NCI-H128 (cell line): ENCODE measurements around the gene TLE1.
"Not testable (repeated sequence)": the region's sequence is repeated elsewhere in the genome, so short reads cannot be mapped to it uniquely, and the experiment has no call there.

Experiments
- DNase-seq: peaks from one replicate; lab custom pipeline; 2025; ENCODE audit not compliant: unreplicated experiment; lab: John Stamatoyannopoulos, UW

The TLE1 gene

DNA sequence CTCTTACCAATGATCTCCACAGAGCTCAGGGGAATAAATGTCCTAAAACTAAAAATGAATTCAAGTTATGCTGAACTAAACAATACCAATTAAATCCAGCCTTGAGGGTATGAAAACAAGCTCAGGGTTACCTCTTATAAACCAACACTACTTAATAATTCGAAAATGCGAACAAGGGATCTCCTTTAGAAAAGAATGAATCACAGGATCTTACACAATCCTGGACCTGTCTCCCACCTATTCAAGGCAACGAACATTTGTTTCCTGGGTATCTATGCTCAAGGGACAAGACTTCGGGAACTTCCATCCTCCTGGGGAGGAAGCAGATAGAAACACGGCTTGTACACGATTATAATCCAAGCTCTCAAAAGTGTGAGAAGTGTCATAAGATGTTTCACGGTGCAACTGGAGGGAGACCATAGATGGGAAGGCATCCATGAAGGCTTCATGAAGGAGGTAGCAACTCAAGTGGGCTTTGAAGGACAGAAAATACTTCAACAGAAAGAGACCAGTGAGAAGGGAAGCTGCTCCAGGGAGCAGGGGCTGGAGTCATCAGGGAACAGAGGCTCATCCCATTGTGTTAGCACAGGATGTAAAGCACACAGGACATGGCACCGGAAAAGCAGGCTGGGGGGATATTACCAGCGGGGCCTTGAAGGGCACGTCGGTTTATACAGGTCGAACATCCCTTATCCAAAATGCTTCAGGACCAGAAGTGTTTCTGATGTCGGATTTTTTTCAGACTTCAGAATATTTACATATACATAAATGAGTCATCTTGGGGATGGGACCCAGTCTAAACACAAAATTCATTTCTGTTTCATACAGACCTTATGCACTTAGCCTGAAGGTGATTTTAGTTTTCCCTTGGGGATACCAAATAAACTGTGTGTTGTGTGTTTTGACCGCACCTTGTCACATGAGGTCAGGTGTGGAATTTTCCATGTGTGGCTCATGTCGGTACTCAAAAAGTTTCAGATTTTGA, 87.4 kb downstream of the TLE1 start:
- DNase-seq, result no peak

DNA sequence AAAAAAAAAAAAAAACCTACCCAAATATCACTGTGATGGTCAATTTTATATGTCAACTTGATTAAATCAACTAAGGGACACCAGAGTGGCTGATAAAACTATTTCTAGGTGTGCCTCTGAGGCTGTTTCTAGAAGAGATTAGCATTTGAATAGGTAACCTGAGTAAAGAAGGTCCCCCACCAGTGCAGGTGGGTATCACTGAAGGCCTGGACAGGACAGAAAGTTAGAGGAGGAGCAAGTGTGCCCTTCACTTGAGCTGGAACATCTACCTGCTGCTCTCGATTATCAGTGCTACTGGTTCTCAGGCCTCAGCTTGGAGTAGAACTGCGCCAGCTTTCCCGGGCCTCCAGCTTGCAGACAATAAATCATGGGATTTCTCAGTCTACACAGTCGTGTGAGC, 88.7 kb downstream of the TLE1 start:
- DNase-seq, result no peak

DNA sequence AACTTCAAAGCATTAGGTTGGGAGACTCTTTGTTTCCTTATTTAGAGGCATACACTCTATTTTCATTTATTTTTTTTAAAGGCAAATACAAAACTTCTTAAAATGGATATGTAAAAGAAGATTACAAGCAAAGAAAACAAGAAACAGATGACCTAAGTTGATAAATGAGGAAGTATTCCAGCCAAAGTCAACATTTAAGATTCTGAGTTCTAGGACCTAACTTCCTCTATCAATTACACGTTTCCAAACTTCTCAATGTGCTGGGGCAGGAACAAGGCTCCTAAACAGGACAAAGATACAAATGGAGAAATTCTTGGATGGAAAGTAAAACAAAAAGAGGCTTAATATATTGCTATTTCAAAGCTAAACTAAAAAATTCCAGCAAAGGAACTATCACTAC, 89.5 kb downstream of the TLE1 start:
- no peak for DNase-seq

DNA sequence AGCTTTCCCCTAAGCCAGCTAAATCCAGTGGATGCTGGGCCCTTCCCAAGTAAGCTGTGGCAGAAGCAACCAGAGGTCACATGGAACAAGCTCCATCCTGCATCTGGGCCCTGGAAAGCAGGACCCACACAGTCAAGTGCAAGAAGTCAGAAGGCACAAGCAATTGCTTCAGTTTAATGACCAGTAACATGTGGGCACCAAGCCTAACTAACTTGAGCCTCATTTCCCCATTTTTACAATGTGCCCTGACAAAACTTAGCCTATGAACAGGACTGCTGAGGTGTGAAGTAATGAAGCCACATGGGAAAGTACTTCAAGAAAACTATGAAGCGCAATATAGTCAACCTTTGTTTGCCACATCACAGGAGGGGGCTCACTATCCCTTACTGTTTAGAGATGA, 90.5 kb downstream of the TLE1 start:
- no peak for DNase-seq

DNA sequence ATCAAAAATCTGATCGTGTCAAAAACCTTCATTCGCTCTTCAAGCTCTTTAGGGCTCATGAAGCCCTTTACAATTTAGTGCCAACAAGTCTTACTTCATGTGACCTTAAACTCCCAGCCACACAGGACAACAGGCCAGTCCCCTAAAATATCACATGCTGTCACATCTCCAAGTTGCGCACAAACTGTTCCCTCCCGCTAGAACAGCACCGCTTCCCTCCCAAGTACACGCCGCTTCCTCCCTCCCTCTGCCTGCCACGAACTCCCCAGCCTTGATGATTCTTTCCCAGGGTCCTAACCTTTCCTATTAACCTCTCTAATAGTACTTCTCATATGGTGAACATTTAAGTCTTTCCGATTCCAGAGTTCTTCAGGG, 91.2 kb downstream of the TLE1 start:
- no peak for DNase-seq

DNA sequence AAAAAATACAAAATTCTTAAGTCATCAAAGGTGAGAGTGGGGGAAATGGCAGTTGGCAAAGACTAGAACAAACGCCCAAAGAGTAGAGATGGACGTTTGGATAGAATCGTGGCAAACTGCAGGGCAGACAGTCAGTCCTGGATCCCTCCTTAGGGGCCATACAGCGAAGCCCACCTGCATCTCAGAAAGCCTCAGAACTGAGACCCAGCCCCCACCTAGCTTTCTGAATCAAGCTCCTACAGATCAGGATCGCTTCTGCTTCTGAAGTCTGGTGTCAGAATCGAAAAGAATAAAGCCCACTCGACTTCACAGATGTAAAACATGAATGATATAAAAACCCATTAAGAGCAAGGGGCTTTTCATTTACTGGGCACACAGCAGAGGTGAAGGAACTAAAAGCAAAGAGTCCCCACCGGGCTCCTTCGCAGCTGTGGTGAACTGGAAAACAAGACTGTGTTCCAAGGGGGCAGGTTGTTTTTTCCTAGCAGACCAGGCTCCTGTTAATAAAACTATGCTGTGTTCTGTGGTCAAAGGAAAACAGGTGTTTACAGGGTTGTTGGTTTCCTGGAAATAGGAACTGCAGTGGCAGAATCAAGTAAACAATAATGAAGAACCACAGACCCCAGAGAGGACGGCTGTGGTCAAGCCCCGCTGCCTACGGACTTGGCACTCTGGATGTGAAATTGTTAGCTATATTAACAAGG, 91.8 kb downstream of the TLE1 start:
- DNase-seq, result no peak

DNA sequence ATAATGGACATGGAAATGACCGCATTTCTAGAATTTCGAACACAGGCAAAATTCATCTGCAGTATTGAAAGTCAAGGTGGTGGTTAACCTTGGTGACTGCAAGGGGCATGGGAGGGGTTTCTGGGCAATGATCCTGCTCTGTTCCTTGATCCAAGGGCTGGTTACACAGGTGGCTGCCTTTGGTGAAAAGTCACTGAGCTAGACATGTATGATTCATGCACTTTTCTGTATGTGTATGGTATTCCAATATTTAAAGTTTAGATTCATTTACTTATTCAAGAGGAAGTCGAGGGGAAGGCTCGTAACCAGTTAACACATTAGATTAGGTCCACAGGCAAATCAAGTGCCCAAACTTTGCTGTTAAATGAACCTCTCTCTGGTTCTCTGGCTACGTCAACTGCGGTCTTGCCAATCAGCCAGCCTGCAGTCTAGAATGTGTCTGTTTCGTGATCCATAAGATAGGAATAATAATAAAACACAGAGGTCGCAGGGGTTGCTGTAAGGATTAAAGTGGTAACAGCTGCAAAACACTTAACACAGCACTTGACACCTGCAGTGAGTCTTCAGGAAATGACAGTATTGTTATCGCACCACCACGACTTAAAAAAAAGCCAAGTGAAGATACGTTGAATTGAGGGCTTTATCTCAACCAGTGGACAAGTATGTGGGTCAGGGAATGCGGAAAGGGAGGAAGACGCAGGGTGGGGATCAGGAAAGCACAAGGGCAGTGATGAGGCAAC, 92.5 kb downstream of the TLE1 start:
- DNase-seq, result no peak

DNA sequence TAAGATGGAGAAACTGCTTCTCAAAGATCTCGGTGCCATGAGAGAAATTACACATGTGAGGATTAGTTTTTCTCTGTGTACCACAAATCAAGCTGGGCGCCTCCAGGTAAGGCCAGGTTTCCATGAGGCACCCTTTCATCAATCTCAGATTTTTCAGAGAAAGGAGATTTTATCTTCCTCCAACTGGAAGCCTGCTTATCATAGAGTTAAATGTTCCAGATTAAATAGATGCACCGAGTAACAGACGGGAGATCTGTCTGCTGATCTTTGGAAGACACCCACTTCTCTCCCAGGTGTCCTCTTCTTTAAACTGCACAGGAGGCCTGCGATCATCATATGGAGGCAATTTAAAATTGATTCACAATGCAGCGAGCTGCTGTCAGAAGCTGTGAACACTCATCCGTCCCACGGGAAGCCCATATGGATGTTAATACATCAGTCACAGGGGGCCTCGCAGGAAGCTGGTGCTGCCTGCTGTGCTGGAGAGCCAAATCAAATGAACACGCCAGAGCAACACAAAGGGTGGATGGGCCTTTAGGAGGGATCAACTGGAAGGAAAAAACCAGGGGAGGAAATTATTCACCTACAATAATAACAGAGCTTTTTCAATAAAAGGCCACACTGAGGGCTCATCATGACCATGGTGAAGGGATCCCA, 93.3 kb downstream of the TLE1 start:
- DNase-seq, result no peak

DNA sequence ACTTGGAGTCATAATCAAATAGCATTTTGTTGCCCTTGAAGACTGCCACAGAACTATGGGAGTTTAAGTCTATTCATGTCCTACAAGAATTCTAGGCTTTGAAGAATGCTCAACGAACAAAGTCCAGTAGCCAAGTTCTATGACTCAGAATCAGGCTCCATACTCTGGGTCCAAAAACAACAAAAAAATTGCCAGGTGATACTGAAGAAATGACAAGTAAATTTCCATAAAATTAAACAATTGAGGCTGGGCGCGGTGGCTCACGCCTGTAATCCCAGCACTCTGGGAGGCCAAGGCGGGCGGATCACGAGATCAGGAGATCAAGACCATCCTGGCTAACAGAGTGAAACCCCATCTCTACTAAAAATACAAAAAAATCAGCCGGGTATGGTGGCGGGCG, 94.1 kb downstream of the TLE1 start:
- not testable (repeated sequence) for DNase-seq

DNA sequence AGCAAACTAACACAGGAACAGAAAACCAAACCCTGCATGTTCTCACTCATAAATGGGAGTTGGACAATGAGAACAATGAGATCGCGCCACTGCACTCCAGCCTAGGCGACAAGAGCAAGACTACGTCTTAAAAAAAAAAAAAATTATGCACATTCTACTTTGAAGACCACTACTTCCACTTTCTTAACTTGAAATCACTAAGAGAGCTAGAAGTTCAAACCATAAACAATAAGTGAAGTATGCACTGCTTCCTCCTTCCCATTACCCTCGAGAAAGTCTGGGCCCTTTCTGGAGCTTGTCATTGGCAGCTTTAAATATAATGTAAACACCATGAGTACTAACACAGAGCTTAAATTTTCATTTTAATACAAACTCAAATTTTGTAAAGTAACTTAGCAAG, 94.9 kb downstream of the TLE1 start:
- DNase-seq, result no peak

DNA sequence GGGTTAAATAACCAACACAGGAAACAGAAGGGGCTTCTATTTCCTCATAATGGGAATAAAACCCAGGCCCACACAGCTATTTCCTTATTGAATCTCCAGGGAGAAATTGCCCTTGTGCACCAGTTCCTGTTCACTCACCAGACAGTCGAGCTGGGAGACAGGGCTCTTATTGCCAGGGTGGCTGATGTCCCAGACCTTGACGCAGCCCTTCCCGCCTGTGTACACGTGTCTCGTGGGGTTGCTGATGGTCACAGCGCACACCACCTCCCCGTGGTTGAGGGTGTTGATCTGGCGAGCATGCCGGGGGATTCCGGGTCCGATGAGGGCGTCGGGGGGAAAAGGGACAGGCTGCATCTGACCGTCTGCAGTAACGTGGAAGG, 96.5 kb downstream of the TLE1 start:
- DNase-seq, result no peak

DNA sequence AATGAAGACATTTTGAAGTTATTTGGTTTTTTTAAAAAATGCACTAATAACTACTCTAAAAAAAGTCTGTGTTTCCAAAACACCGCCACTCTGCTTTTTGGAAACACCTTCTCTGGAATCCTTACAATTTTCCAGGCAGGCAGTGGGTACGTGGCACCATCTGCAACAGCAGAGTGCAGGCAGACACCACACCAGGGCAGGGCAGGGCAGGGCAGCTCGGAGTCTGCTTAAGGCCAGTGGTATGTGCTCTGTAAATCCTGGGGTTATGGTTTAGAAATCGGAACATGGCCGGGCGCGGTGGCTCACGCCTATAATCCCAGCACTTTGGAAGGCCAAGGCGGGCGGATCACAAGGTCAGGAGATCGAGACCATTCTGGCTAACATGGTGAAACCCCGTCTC, 97.6 kb downstream of the TLE1 start:
- no peak for DNase-seq

DNA sequence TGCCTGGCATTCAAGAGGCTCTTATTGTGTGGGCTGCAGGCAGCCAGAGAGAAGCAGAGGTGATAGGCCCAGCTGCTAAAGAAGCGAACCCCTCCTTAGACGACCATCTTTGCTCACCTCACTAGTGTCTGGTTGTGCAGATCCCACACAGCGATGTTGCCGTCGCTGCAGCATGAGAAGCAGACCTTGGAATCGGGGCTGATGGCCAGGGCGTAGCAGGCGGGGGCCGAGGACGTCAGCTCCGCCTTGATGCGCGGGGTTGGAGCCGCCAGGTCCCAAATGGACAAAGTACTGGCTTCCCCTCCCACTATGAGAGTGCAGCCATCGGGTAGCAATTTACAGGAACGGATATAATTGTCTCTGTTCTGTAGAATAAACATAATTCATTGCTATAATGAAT, 98.7 kb downstream of the TLE1 start:
- no peak for DNase-seq

DNA sequence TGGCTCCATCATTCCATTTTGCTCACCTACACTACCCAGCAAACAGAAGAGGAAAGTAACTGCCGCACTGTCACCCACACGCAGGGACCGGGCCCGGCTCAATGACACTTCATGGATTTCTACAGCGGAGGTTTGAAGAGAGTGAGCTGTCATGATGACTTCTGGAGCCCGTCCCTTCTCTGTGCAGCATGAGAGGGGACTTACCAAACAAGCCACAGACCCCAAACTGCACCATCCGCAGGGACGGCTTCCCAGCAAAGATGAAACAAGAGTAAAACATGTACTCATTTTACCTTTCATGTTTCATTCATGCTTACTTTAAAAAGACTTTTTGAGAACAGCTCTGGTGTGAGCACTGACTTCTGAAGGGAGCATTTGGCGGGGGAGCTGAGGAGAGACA, 99.5 kb downstream of the TLE1 start:
- no peak for DNase-seq

DNA sequence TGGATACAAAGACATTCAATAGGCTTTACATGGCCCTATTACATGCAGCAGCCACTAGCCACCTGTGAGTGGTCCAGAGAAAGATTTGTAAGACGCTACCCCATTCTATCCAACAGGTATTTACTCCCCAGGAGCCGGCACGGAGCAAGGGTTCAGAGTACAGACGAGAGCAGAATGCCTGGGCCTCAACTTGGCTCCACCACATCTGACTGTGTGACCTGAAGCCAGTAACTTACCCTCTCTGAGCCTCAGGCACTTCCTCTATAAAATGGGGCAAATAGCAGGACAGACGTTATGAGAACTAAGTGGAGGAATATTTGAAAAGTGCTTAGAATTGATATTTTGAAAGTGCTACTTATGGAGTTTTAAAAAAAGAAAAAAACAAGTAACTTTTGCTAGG, 100.0 kb downstream of the TLE1 start:
- no peak for DNase-seq

DNA sequence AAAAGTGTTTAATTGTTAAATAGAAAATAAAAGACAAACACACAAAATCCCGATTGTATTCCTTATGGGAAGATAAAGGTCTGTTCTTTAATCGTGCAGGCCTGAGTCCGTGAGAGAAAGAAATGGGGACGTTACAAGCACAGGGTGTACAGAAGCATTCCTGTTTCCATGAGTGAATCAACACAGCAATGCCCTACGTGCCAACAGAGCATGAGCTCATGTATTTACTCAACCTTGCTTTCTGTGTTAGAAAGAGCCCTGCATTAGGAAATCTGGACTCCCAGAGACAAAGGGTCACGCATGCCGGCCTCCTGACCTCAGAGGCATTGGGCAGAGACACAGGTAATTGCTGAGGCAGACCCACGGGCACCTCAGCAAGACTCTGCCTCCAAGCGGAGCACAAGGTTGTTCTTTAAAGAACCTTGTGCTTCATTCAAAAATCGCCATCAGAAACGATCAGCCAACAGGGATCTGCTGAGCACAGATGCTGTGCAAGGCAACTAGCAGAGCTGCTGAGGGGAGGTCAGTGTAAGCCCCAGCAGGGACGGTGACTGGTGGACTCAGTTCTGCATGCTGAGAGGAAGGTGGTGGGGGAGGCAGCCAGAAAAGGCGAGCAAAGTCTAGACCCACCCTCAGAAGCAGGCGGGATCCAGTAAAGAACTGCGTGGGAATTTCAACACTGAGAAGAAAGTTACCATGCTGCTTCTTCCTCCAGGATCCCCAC, 101.0 kb downstream of the TLE1 start:
- no peak for DNase-seq

DNA sequence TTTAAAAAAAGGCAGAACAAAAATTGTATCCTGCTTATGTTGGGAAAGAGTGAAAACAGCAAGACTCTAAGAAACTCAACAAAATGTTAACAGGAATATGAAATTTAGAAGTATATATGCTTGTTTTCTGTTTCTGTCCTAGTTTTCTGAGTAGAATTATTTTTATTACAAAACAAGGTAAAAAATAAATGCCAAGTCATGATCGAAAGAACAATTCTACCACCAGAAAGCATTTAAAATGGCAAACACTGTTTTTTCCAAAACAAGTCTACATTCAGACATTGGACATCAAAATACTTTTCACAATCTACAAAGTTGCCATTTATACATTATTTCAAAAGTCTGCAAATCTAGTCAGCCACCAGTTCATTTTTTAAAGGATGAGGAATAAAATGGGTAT, 102.6 kb downstream of the TLE1 start:
- DNase-seq, result no peak

DNA sequence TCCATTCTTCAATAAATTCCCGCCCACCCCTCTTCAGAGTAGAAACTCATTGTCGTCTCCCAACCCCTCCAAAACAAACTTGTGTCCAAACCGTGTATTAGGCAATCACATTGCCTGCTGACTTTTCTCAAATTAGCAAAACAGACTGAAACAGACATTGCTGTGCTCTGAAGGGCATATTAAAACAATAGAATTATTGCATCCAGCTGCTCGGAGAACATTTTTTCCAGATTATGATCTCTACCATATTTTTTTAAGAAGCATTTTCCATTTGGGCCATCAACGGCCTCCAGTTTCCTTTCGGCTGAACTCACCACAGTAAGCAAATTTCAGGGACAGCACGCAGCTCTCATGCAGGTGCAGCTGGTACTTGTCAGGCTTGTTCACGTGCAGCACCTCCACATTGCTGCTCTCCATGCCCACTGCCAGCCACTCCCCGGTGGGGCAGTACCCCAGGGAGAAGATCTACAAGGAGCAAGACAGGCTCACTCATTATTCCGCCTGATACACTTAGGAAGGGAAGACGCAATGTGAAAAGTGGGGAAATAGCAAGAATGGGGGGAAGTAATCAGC, 104.1 kb downstream of the TLE1 start:
- DNase-seq, result no peak

DNA sequence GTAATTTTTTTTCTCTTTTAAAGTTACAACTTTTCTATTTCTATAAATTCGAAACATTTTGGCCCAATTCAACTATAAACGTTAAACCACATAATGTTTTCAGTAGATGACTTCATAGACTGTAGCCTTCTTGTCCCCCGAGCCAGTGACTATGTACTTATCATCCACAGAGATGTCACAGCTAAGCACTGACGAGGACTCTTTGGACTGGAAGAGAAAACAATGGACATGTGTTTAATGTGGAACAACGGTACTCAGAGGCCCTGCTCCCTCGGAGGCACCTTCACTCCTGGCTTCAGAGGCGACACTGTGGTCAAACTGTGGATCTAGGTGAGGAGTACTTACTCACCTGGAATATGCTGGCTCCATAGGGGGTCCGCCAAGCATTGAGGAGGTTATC, 105.2 kb downstream of the TLE1 start:
- DNase-seq, result no peak

DNA sequence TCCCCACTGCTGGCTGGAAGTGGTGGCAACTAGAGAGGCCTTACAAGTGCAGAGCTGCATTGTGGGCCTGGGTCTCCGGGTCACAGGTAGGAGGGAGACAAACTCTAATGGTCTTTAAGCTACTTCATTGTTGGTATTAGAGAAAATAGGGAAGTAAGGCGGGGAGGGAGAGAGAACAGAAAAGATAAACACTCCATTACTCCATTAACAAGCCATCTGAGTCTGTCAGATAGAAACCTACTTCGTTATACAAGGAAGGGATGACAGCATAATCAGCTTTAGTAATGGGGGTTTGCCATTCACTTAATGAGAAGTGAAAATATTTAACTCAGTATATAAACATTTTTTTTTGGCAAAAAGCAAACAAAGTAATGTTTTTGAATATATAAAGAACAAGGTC, 107.4 kb downstream of the TLE1 start:
- DNase-seq, result no peak
